ENCODE data around the gene AMOTL2.
A peak's percentile ranks its signal among the peaks of the same experiment; 100 is the strongest.

The AMOTL2 gene

GRCh38 chr3:134366221-134366927 is 7.9 kb downstream of the AMOTL2 start:
- WGBS (ENCODE audit: insufficient coverage, insufficient read length), result no CpG with 5 or more reads among the region's 13 CpGs

GRCh38 chr3:134365766-134366065 is 8.5 kb downstream of the AMOTL2 start:
- Histone ChIP-seq H3K36me3 (ENCODE audit: control insufficient read depth, insufficient read depth, low read length) (peaks cover 57% of the 10 kb centered on the region), H3K9me3 (ENCODE audit: control insufficient read depth, insufficient read depth, low read length) (no peaks in the 10 kb centered on the region), H3K27ac (ENCODE audit: low read length) (no peak overlapping the region), H3K27me3 (ENCODE audit: control insufficient read depth, insufficient read depth, low read length) (no peaks in the 10 kb centered on the region), H3K4me3 (ENCODE audit: low read length) (no peak overlapping the region), H3K4me1 (ENCODE audit: control insufficient read depth, insufficient read depth, low read length) (peaks cover 20% of the 10 kb centered on the region)
- no peak for DNase-seq (ENCODE audit: low read depth, low spot score)
- no CpG with 5 or more reads among the region's 4 CpGs for WGBS (ENCODE audit: insufficient coverage, insufficient read length)

More at GRCh38 chr3:134366221-134366927, 7.9 kb downstream of the AMOTL2 start:
- Histone ChIP-seq H3K36me3 (ENCODE audit: control insufficient read depth, insufficient read depth, low read length) (peaks cover 57% of the 10 kb centered on the region), H3K4me1 (ENCODE audit: control insufficient read depth, insufficient read depth, low read length) (peaks cover 20% of the 10 kb centered on the region), H3K4me3 (ENCODE audit: low read length) (no peak overlapping the region), H3K27me3 (ENCODE audit: control insufficient read depth, insufficient read depth, low read length) (no peaks in the 10 kb centered on the region), H3K27ac (ENCODE audit: low read length) (no peak overlapping the region), H3K9me3 (ENCODE audit: control insufficient read depth, insufficient read depth, low read length) (no peaks in the 10 kb centered on the region)
- DNase-seq (ENCODE audit: low read depth, low spot score), result no peak

GRCh38 chr3:134364936-134365765 is 9.1 kb downstream of the AMOTL2 start:
- Histone ChIP-seq H3K4me3 (ENCODE audit: low read length) (no peak overlapping the region), H3K4me1 (ENCODE audit: control insufficient read depth, insufficient read depth, low read length) (peaks cover 20% of the 10 kb centered on the region), H3K36me3 (ENCODE audit: control insufficient read depth, insufficient read depth, low read length) (peaks cover 57% of the 10 kb centered on the region), H3K27me3 (ENCODE audit: control insufficient read depth, insufficient read depth, low read length) (no peaks in the 10 kb centered on the region), H3K9me3 (ENCODE audit: control insufficient read depth, insufficient read depth, low read length) (no peaks in the 10 kb centered on the region), H3K27ac (ENCODE audit: low read length) (no peak overlapping the region)
- no peak for DNase-seq (ENCODE audit: low read depth, low spot score)
- no CpG with 5 or more reads among the region's 8 CpGs for WGBS (ENCODE audit: insufficient coverage, insufficient read length)

GRCh38 chr3:134364061-134364935 is 9.9 kb downstream of the AMOTL2 start:
- Histone ChIP-seq H3K4me1 (ENCODE audit: control insufficient read depth, insufficient read depth, low read length) (peaks cover 21% of the 10 kb centered on the region), H3K9me3 (ENCODE audit: control insufficient read depth, insufficient read depth, low read length) (no peaks in the 10 kb centered on the region), H3K27me3 (ENCODE audit: control insufficient read depth, insufficient read depth, low read length) (no peaks in the 10 kb centered on the region), H3K27ac (ENCODE audit: low read length) (peak overlapping the region; percentile 39), H3K36me3 (ENCODE audit: control insufficient read depth, insufficient read depth, low read length) (peaks cover 61% of the 10 kb centered on the region), H3K4me3 (ENCODE audit: low read length) (no peak overlapping the region)
- peak; percentile 67 for DNase-seq (ENCODE audit: low read depth, low spot score)
- no CpG with 5 or more reads among the region's 37 CpGs for WGBS (ENCODE audit: insufficient coverage, insufficient read length)

GRCh38 chr3:134363381-134363755 is 10.9 kb downstream of the AMOTL2 start:
- H3K27ac ChIP-seq (ENCODE audit: low read length), result no peak overlapping the region
- no peak for DNase-seq (ENCODE audit: low read depth, low spot score)
- no CpG with 5 or more reads among the region's 3 CpGs for WGBS (ENCODE audit: insufficient coverage, insufficient read length)
- peaks cover 67% of the 10 kb centered on the region for H3K36me3 ChIP-seq (ENCODE audit: control insufficient read depth, insufficient read depth, low read length)
- H3K27me3 ChIP-seq (ENCODE audit: control insufficient read depth, insufficient read depth, low read length), result no peaks in the 10 kb centered on the region
- H3K4me3 ChIP-seq (ENCODE audit: low read length), result no peak overlapping the region
- peaks cover 23% of the 10 kb centered on the region for H3K4me1 ChIP-seq (ENCODE audit: control insufficient read depth, insufficient read depth, low read length)
- H3K9me3 ChIP-seq (ENCODE audit: control insufficient read depth, insufficient read depth, low read length), result no peaks in the 10 kb centered on the region

GRCh38 chr3:134362670-134363380 is 11.4 kb downstream of the AMOTL2 start:
- Histone ChIP-seq H3K9me3 (ENCODE audit: control insufficient read depth, insufficient read depth, low read length) (no peaks in the 10 kb centered on the region), H3K36me3 (ENCODE audit: control insufficient read depth, insufficient read depth, low read length) (peaks cover 70% of the 10 kb centered on the region), H3K4me3 (ENCODE audit: low read length) (no peak overlapping the region), H3K4me1 (ENCODE audit: control insufficient read depth, insufficient read depth, low read length) (peaks cover 24% of the 10 kb centered on the region), H3K27me3 (ENCODE audit: control insufficient read depth, insufficient read depth, low read length) (no peaks in the 10 kb centered on the region), H3K27ac (ENCODE audit: low read length) (no peak overlapping the region)
- no CpG with 5 or more reads among the region's 6 CpGs for WGBS (ENCODE audit: insufficient coverage, insufficient read length)
- no peak for DNase-seq (ENCODE audit: low read depth, low spot score)

GRCh38 chr3:134362221-134362620 is 12.0 kb downstream of the AMOTL2 start:
- DNase-seq (ENCODE audit: low read depth, low spot score), result no peak

GRCh38 chr3:134361162-134361835 is 12.9 kb downstream of the AMOTL2 start:
- Histone ChIP-seq H3K9me3 (ENCODE audit: control insufficient read depth, insufficient read depth, low read length) (no peaks in the 10 kb centered on the region), H3K36me3 (ENCODE audit: control insufficient read depth, insufficient read depth, low read length) (peaks cover 67% of the 10 kb centered on the region), H3K27ac (ENCODE audit: low read length) (no peak overlapping the region), H3K27me3 (ENCODE audit: control insufficient read depth, insufficient read depth, low read length) (no peaks in the 10 kb centered on the region), H3K4me1 (ENCODE audit: control insufficient read depth, insufficient read depth, low read length) (peaks cover 24% of the 10 kb centered on the region), H3K4me3 (ENCODE audit: low read length) (no peak overlapping the region)
- DNase-seq (ENCODE audit: low read depth, low spot score), result no peak
- WGBS (ENCODE audit: insufficient coverage, insufficient read length), result no CpG with 5 or more reads among the region's 33 CpGs

More at GRCh38 chr3:134362221-134362620, 12.0 kb downstream of the AMOTL2 start:
- Histone ChIP-seq H3K4me3 (ENCODE audit: low read length) (no peak overlapping the region), H3K27ac (ENCODE audit: low read length) (no peak overlapping the region), H3K27me3 (ENCODE audit: control insufficient read depth, insufficient read depth, low read length) (no peaks in the 10 kb centered on the region), H3K4me1 (ENCODE audit: control insufficient read depth, insufficient read depth, low read length) (peaks cover 24% of the 10 kb centered on the region), H3K9me3 (ENCODE audit: control insufficient read depth, insufficient read depth, low read length) (no peaks in the 10 kb centered on the region), H3K36me3 (ENCODE audit: control insufficient read depth, insufficient read depth, low read length) (peaks cover 71% of the 10 kb centered on the region)
- no CpG with 5 or more reads among the region's 6 CpGs for WGBS (ENCODE audit: insufficient coverage, insufficient read length)

- Histone ChIP-seq H3K27ac (ENCODE audit: low read length) (no peak overlapping the region), H3K9me3 (ENCODE audit: control insufficient read depth, insufficient read depth, low read length) (no peaks in the 10 kb centered on the region), H3K4me3 (ENCODE audit: low read length) (no peak overlapping the region), H3K4me1 (ENCODE audit: control insufficient read depth, insufficient read depth, low read length) (peaks cover 18% of the 10 kb centered on the region; the same call in 1 of the 2 replicates), H3K27me3 (ENCODE audit: control insufficient read depth, insufficient read depth, low read length) (no peaks in the 10 kb centered on the region), H3K36me3 (ENCODE audit: control insufficient read depth, insufficient read depth, low read length) (peaks cover 66% of the 10 kb centered on the region)
- WGBS (ENCODE audit: insufficient coverage, insufficient read length), result no CpG with 5 or more reads among the region's 12 CpGs
- DNase-seq (ENCODE audit: low read depth, low spot score), result no peak
Observed at GRCh38 chr3:134360046-134360445, 14.2 kb downstream of the AMOTL2 start.

Data from iPS DF 6.9 (cell line).